ENCODE data around the gene PLA2G4E. TPM values are rescaled to one million over a fixed set of nuclear protein-coding genes. Genes with fewer than 3 reads are reported as not detected.

The PLA2G4E gene
- total and polyA plus RNA-seq, 2 of the 13 experiments (the other 11 are each of a cell fraction or from before 2014, with no cell fraction given) = not detected

GRCh38 chr15:41967506-41968206 is 53.2 kb downstream of the PLA2G4E start (continued):
- TF ChIP-seq E2F5 (CRISPR knock-in tag; conservative IDR thresholded peaks at IDR 0.05) (no peak), ZNF10 (CRISPR knock-in tag; IDR thresholded peaks at IDR 0.05; ENCODE audit: borderline replicate concordance, low read depth) (no peak), FOXA3 (CRISPR knock-in tag; IDR thresholded peaks at IDR 0.05) (no peak), ZNF619 (CRISPR knock-in tag; IDR thresholded peaks at IDR 0.05) (no peak), ERF (CRISPR knock-in tag; IDR thresholded peaks at IDR 0.05) (no peak), THAP11 (CRISPR knock-in tag; IDR thresholded peaks at IDR 0.05) (no peak), LBX2 (CRISPR knock-in tag; IDR thresholded peaks at IDR 0.05; ENCODE audit: borderline replicate concordance) (no peak), FOXJ3 (CRISPR knock-in tag; IDR thresholded peaks at IDR 0.05; ENCODE audit: borderline replicate concordance) (no peak), DDIT3 (CRISPR knock-in tag; IDR thresholded peaks at IDR 0.05) (no peak), REXO4 (CRISPR knock-in tag; IDR thresholded peaks at IDR 0.05; ENCODE audit: borderline replicate concordance) (no peak), THRA (CRISPR knock-in tag; IDR thresholded peaks at IDR 0.05; ENCODE audit: borderline replicate concordance) (no peak)

Measured in HepG2 (cell line).